GM18907 (cell line): ENCODE data around the gene FBXL14.

ENCODE experiments used
- ATAC-seq: cut with Tn5 transposase; IDR thresholded peaks from one replicate; pipeline ENCODE4 v1.9.1; 2021; ENCODE audit warnings: mild to moderate bottlenecking, moderate library complexity; ENCODE audit not compliant: unreplicated experiment

FBXL14 gene

GRCh38 chr12:1593174-1594005 is 991 bp downstream of the FBXL14 start:
- peak; percentile 38 for ATAC-seq

DNA sequence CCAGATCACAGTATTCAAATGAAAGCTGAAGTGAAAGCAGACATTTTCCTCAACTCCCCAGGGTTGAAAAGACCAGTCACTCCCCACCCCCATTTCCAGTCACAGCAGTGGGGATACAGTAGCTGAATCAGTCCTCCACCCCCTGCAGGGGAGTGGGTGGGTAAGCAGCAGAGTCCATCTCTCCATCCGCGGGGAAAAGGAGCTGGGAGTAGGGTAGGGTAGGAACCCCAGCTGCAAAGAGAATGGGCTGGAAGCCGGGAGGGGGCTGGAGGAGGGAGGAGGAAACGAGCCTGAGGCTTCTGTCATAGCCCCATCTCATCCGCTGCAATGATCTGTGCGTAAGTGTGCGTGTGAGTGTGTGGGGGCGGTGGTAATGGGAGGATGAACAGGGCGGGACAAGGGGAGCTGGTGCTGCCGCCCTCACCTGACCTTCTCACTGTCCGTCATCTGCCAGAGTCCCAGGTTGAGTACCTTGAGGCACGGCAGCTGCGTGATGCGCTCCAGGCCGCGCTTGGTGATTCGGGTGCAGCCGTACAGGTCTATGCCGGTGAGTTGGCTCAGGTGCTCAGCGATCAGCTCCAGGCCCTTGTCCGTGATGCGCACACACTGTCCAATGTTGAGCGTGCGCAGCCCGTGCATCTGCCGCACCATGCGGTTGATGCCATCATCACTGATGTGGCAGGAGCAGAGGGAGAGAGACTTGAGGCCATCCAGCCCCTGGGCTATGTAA is 1.8 kb downstream of the FBXL14 start:
- no peak for ATAC-seq

GRCh38 chr12:1591543-1591942 is 2.8 kb downstream of the FBXL14 start:
- no peak for ATAC-seq

- ATAC-seq, result no peak
Observed at GRCh38 chr12:1591034-1591433, 3.3 kb downstream of the FBXL14 start.

- ATAC-seq, result no peak
Observed at GRCh38 chr12:1590221-1590979, 4.0 kb downstream of the FBXL14 start.

GRCh38 chr12:1588575-1588947 is 5.8 kb downstream of the FBXL14 start:
- no peak for ATAC-seq

- no peak for ATAC-seq
Observed at GRCh38 chr12:1587927-1588574, 6.3 kb downstream of the FBXL14 start.

GRCh38 chr12:1584326-1584725 is 10.1 kb downstream of the FBXL14 start:
- ATAC-seq, result no peak

- no peak for ATAC-seq
Observed at GRCh38 chr12:1583421-1584078, 10.8 kb downstream of the FBXL14 start.

DNA sequence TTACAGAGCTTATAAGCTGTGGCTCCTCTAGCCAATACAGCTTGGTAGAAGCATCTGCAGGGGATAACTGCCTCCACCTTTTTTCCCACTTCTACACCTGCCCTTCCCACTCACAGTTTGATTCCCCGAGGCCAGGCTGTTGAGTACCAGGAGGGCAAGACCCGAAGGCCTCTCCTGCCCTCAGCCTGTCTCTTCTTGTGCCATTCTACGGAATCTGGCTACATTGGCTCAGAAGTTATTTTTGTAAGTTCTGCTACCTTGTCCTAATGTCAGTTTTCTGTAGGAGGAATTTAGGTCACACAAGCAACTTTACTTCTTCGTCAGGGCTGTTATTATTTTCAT is 11.7 kb downstream of the FBXL14 start:
- ATAC-seq, result no peak

DNA sequence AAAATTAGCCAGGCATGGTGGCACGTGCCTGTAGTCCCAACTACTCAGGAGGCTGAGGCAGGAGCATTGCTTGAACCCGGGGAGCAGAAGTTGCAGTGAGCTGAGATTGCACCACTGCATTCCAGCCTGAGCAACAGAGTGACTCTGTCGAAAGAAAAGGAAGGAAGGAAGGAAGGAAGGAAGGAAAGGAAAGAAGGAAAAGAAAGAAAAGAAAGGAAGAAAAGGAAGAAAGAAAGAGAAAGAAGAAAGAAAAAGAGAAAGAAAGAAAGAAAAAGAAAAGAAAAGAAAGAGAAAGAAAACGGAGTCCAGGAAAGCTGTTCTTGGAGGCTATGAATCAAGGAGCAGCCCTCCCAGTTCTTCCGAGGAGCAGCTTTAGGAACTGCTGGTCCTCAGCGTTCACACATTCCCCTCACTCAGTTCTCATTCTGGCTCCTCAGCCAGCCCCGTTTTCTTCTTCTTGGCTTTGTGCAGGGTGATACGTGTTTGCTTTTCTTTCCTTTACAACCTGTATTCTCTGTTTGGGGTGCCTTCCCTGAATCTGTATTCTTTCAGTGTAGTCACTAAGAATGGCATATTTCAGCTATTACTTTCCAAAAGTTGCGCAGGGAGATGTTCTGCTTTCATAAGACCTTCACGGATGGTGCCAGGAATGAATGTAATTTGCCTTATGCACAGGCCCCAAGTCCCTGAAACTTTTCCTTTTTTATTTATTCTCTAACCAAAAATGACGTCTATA is 12.2 kb downstream of the FBXL14 start:
- no peak for ATAC-seq

GRCh38 chr12:1580526-1580925 is 13.9 kb downstream of the FBXL14 start:
- ATAC-seq, result no peak

DNA sequence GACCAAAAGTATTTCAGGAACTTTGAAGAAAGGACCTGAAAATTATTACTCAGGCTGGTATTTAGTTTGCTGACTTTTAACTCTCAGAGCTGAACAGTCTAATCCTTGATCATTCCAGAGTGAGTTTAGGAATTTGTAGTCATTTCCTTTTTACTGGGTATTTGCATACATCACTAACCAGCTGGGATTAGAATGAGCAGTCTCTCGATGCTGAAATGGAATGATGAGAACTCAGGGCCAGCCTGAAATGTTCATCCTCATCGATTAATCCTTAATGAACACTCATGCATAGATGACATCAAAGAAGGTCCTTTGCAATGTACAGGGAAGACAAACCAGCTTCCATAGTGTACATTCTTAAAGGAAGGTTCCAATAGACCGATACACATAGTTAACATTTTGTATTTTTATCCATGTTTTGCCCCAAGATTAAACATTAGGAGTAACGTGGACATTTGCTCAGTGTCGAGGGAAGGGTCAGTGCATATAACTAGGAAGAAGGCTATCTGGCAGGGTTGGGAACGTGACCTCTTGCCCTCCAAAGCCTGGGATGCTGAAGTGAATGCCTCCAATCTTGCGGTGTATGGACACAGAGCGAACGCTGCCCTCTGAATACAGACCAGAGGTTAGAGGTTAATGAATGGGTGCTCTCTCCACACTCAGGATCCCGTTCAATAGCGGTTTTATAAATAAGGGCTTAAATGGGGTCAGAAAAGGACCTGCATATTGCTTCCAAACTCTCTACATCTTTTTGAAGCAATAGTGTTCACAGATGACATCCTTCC is 14.5 kb downstream of the FBXL14 start:
- ATAC-seq, result no peak

DNA sequence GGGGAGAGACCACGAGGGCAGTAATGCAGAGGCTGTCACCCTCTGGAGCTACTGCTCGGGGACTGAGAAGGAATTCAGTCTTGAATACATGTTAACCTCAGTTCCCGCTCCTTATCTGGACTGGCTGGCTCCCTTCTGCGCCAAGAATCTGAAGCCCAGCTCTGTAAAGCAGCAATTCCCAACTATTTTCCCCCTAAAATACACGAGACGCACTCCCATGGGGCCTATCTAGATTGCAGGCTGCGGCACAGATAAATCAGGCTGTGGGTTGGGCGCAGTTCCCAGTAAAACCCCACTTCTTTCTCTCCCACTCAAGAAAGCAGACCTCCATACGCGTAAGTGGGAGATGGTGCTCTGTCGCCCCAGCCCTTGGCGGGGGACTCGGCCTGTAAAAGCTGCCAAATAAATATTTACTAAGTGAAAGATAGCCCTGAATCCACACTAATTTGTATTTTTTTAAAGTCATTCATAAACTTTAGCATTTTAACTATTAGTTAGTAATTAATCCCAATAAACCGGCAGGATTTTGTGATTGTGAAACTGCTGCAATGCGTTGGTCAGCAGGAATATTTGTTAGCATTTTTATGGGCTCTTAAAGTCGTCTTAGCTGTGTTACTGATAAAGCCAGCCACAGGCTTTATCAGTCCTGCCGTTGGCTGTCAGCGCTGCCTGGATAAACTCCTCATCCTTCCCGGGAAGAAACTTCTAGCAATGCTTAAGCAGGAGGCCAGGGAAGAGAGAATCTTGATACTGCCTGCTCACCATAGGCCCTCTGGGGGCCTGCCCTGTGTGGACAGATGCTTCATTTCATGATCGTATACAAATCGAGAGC is 17.8 kb downstream of the FBXL14 start:
- ATAC-seq, result no peak

GRCh38 chr12:1575408-1576401 is 18.7 kb downstream of the FBXL14 start:
- ATAC-seq, result no peak

GRCh38 chr12:1574865-1575259 is 19.5 kb downstream of the FBXL14 start:
- no peak for ATAC-seq
